ENCODE measurements around the gene DRAXIN.

Gene DRAXIN

GRCh38 chr1:11675325-11675724, 16.2 kb upstream of the DRAXIN start:
- no peaks in the 10 kb centered on the region for H4K20me1 ChIP-seq (ENCODE audit: insufficient read depth, low read length)
- TF ChIP-seq CTCF (IDR thresholded peaks at IDR 0.05; ENCODE audit: low read length) (no peak), EZH2 (optimal IDR thresholded peaks at IDR 0.05; ENCODE audit: low read depth, low read length) (no peak), EZH2phosphoT487 (IDR thresholded peaks at IDR 0.05; ENCODE audit: low read length) (no peak)
- H3F3A ChIP-seq (ENCODE audit: insufficient read depth, low read length): no peaks in the 10 kb centered on the region
- no peak overlapping the region for H2AFZ ChIP-seq (ENCODE audit: low read length)
- no peaks in the 10 kb centered on the region for H3K36me3 ChIP-seq (replicated peaks; ENCODE audit: insufficient read depth, low read length)
- no peak overlapping the region for H3K27ac ChIP-seq (ENCODE audit: low read length)
- peaks cover 3% of the 10 kb centered on the region for H3K79me2 ChIP-seq (ENCODE audit: low read length)
- H3K27me3 ChIP-seq (replicated peaks; ENCODE audit: insufficient read depth, low read length): no peaks in the 10 kb centered on the region
- H3K9me3 ChIP-seq (replicated peaks; ENCODE audit: insufficient read depth, low read length): no peaks in the 10 kb centered on the region
- H3K9ac ChIP-seq (ENCODE audit: low read length): no peak overlapping the region
- H3K4me1 ChIP-seq (ENCODE audit: low read length): no peaks in the 10 kb centered on the region
- H3K9me2 ChIP-seq (replicated peaks; ENCODE audit: insufficient read depth, low read length): no peaks in the 10 kb centered on the region
- no peak overlapping the region for H3K4me3 ChIP-seq (ENCODE audit: low read length)
- DNase-seq: no peak
- no peak overlapping the region for H3K4me2 ChIP-seq (ENCODE audit: low read depth, low read length)

GRCh38 chr1:11676386-11677103, 15.0 kb upstream of the DRAXIN start:
- no peaks in the 10 kb centered on the region for H4K20me1 ChIP-seq (ENCODE audit: insufficient read depth, low read length)
- no peak overlapping the region for H2AFZ ChIP-seq (ENCODE audit: low read length)
- DNase-seq: no peak
- H3K79me2 ChIP-seq (ENCODE audit: low read length): peaks cover 7% of the 10 kb centered on the region
- no peak overlapping the region for H3K4me3 ChIP-seq (ENCODE audit: low read length)
- H3K36me3 ChIP-seq (replicated peaks; ENCODE audit: insufficient read depth, low read length): no peaks in the 10 kb centered on the region
- H3F3A ChIP-seq (ENCODE audit: insufficient read depth, low read length): peaks cover 4% of the 10 kb centered on the region
- H3K9me3 ChIP-seq (replicated peaks; ENCODE audit: insufficient read depth, low read length): no peaks in the 10 kb centered on the region
- H3K9ac ChIP-seq (ENCODE audit: low read length): no peak overlapping the region
- H3K4me2 ChIP-seq (ENCODE audit: low read depth, low read length): no peak overlapping the region
- TF ChIP-seq CTCF (IDR thresholded peaks at IDR 0.05; ENCODE audit: low read length) (no peak), EZH2phosphoT487 (IDR thresholded peaks at IDR 0.05; ENCODE audit: low read length) (no peak), EZH2 (optimal IDR thresholded peaks at IDR 0.05; ENCODE audit: low read depth, low read length) (no peak)
- H3K9me2 ChIP-seq (replicated peaks; ENCODE audit: insufficient read depth, low read length): no peaks in the 10 kb centered on the region
- H3K27me3 ChIP-seq (replicated peaks; ENCODE audit: insufficient read depth, low read length): no peaks in the 10 kb centered on the region
- H3K27ac ChIP-seq (ENCODE audit: low read length): no peak overlapping the region
- no peaks in the 10 kb centered on the region for H3K4me1 ChIP-seq (ENCODE audit: low read length)

- Histone ChIP-seq H3K36me3 (replicated peaks; ENCODE audit: insufficient read depth, low read length) (no peaks in the 10 kb centered on the region), H3K9ac (ENCODE audit: low read length) (no peak overlapping the region)
These were observed 13.1 kb upstream of the DRAXIN start for GRCh38 chr1:11678442-11678841.

More at GRCh38 chr1:11678442-11678841, 13.1 kb upstream of the DRAXIN start:
- Histone ChIP-seq H3F3A (ENCODE audit: insufficient read depth, low read length) (peaks cover 9% of the 10 kb centered on the region), H3K9me3 (replicated peaks; ENCODE audit: insufficient read depth, low read length) (no peaks in the 10 kb centered on the region), H3K9me2 (replicated peaks; ENCODE audit: insufficient read depth, low read length) (no peaks in the 10 kb centered on the region), H4K20me1 (ENCODE audit: insufficient read depth, low read length) (no peaks in the 10 kb centered on the region), H3K27ac (ENCODE audit: low read length) (no peak overlapping the region), H3K27me3 (replicated peaks; ENCODE audit: insufficient read depth, low read length) (peaks cover 15% of the 10 kb centered on the region; the same call in 1 of the 2 replicates), H3K4me2 (ENCODE audit: low read depth, low read length) (no peak overlapping the region), H2AFZ (ENCODE audit: low read length) (no peak overlapping the region), H3K4me1 (ENCODE audit: low read length) (no peaks in the 10 kb centered on the region), H3K79me2 (ENCODE audit: low read length) (peaks cover 7% of the 10 kb centered on the region), H3K4me3 (ENCODE audit: low read length) (no peak overlapping the region)
- TF ChIP-seq CTCF (IDR thresholded peaks at IDR 0.05; ENCODE audit: low read length) (no peak), EZH2 (optimal IDR thresholded peaks at IDR 0.05; ENCODE audit: low read depth, low read length) (no peak), EZH2phosphoT487 (IDR thresholded peaks at IDR 0.05; ENCODE audit: low read length) (no peak)
- no peak for DNase-seq

Data from MM.1S (cell line).